GM18861 (cell line): ENCODE results near the gene DDX1.

Experiments used
- ATAC-seq: cut with Tn5 transposase; IDR thresholded peaks from one replicate; pipeline ENCODE4 v1.9.1; 2021; ENCODE audit not compliant: unreplicated experiment

The DDX1 gene

DNA sequence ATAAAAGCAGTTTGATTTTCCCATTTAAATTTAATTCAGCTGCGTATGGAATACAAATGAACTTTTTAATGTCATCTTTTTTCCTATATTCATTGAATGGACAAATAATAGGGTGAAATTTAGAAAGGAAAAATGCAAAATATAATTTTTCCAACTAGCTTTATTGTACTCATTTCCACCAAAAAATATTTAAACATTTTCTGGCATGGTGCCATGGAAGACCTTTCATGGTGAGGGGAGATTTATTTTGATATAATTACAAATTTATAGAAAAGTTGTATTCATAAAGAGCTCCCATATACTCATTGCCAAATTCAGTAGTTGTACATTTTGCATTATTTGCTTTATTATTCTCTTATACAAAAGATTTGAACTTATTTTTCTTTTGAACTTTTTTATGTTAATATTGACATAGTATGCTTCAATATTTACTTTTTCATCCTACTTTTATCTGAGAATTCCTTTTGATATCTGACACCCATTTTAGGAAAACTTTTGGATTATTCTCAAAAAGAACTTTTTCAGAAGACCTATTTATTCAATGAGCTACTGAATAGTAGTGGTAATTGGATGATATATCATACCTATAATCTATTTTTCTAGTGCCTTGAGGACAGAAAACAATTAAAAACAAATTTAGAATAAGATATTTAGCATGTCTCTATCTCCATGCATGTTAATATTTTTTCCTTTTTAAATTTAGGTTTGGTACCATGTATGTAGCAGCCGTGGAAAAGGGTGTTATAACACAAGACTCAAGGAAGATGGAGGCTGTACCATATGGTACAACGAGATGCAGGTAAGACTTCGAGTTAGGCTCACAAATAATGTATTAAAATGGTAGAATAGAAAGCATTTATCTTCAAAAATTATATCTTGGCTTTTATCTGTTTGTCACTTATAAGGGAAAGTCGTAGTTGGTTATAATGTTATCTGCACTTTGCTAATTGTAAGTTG is 37.5 kb downstream of the DDX1 start:
- ATAC-seq: no peak

DNA sequence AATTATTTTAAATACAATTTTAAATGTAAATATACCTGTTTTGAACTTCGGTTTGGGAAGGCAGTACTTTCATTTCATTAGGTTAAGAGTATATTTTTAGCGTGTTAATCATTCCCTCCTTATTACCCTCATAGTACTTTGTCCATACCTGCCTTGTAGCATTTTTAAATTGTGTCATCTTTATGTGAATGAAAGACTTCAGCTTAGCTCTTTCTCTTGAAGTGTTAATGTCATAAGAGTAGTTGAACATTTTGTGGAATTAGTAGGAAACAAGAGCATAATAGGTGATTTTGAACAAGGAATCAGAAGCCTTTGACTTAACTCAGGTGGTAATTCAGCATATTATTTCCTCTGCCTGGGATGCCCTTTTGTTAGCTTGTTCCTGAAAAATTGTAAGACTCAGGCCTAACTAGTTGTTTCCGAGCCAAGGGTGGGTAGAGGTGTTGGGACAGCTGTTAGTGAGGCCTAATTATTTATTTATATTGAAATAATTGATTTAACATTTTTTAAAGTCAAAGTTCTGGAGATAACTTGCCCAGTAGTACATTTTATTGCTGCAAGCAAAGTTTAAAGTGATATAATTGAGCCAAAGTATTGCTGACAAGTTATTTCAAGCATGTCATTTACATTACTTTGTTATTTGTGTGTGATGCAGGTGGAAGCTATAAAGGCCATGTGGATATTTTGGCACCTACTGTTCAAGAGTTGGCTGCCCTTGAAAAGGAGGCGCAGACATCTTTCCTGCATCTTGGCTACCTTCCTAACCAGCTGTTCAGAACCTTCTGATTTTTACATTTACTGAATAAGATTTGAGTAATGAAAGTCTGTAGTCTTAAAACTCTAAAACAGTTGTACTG is 38.7 kb downstream of the DDX1 start:
- no peak for ATAC-seq

DNA sequence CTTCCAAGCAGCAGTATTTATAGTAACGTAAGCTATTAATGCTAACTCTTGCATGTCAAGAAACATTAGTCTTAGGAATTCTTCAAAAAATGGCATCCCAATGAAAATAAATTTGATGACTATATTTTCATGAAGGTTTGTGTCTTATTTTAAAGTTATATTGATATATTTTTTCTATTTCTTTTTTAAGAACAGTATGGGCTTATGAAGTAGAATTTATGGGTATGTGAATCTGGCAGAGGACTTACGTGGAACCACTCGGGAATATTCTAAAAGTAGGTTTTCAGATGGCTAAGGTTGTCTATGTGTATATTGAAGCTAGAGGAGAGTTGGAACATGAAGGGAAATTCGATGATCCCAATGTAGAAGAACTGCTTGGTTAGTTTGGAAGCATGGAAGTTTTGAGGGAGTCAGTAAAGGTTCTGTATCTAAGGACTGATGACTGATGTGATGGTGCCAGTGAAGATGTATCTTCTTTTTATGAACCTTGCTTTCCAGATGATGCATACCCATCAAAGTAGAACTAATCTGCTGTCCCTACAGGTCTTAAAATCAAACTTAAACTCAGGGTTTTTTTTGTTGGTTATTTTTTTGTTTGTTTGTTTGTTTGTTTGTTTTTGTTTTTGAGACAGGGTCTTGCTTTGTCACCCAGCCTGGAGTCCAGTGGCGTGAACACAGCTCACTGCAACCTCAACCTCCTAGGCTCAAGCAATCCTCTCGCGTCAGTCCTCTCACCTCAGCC is 39.5 kb downstream of the DDX1 start:
- ATAC-seq: no peak

DNA sequence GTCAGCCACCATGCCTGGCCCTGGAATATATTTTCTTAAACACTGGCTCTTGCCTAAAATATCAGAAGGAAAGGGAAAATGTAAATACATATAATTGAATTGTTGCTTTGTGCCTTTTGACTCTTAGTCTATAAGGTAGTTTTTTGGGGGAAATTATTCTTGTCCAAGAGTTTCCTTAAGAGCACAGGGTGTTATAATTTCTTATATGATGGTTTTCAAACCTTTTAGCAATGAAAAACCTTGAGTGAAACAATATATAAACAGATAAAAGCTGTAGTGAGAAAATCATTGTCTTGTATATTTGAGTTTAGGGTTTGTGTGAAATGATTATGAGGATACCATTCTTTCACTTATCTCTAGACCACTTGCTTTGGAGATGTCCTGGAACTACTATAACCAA is 40.2 kb downstream of the DDX1 start:
- no peak for ATAC-seq

- no peak for ATAC-seq
Measured at GRCh38 chr2:15633043-15633970, 41.6 kb downstream of the DDX1 start.

- no peak for ATAC-seq
Measured at GRCh38 chr2:15633971-15634346, 42.3 kb downstream of the DDX1 start.

GRCh38 chr2:15634846-15635490 is 43.3 kb downstream of the DDX1 start:
- no peak for ATAC-seq

- ATAC-seq: peak; percentile 75
Measured at GRCh38 chr2:15636972-15637785, 45.5 kb downstream of the DDX1 start.

DNA sequence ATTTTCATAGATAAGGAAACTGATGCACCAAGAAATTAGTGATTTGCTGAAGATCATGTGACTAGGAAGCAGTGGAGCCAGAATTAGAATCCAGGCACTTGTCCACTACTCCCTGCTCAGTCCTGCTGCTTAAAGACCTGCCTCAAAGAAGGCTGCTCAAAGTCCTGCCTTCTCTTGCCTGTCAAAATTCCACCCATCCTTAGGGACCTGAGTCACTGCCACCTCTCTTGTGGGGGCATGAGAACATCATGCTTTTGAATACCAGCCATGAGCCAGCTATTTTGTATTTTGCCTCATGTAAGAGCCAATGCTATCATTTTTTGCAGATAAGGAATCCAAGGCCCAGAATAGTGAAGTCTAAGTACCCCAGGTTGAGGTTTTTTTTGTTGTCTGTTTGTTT is 47.1 kb downstream of the DDX1 start:
- ATAC-seq: no peak

DNA sequence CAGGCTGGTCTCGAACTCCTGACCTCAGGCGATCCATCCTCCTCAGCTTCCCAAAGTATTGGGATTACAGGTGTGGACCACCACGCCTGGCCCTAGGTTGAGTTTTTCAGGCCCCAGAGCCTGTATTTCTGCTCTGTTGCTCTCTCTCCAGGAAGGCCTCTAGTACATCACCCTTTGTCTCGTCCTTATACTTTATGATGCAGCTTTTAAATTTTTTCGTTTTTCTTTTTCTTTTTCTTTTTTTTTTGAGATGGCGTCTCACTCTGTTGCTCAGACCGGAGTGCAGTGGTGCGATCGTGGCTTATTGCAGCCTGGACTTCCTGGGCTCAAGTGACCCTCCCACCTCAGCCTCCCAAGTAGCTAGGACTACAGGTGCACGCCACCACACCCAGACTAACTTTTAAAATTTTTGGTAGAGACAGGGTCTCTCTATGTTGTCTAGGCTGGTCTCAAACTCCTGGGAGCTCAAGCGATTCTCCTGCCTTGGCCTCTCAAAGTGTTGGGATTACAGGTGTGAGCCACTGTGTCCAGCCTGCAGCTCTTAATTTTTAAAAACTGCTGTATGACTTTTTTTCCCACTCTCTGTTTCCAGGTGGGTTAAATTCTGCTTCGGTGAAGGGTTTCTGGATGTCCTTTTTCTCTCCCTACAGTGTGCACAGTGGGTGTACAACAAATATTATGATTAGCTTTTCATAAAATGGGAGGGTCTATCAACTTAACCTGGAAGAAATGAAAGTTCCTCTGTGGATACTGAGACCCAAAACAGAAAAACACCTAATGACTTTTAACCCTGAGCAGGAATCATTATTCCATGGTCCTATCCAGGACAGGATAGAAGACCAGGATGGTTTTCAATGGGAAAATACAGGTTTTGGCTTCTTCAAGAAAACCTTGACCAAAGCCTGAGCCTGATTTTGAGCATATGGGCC is 47.9 kb downstream of the DDX1 start:
- no peak for ATAC-seq

DNA sequence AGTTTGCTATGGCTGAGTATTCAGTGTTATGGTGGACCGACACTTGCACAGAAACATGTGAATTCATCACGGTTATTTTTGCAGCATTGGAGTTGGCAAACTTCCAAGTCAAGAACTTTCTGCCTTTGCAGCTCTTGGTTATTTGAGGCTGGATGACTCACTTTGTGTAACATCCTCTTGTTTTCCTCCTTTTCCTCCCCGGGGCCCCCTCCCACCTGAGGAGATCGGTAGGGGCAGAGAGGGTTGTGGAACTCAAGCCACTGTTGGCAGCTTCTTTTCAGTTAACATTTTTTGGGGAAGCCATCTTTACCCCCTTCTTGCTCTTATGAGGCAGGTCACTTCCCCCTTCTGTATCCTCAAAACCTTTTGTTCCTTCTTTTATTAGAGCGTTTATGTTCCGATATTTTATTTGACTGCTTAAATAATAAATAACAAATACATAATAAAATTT is 48.6 kb downstream of the DDX1 start:
- no peak for ATAC-seq

DNA sequence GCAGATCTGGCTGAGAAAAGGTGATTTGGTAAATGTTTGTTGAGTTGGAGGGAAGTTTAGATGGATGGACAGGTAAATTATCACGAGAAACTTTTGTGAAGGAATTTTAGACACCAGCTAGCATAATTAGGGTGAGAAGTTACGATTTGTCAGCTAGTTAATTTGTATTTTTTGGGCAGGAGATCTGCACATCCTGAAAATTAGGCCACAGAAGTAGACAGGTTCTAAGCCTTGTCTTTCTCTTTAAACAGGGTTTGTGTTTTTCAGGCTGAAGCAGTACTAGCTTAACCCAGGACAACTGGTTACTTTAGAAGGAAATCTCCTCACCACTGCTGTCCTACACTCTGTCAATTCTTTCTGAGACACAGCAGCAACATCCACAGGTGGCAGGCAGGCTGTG is 49.1 kb downstream of the DDX1 start:
- ATAC-seq: no peak

DNA sequence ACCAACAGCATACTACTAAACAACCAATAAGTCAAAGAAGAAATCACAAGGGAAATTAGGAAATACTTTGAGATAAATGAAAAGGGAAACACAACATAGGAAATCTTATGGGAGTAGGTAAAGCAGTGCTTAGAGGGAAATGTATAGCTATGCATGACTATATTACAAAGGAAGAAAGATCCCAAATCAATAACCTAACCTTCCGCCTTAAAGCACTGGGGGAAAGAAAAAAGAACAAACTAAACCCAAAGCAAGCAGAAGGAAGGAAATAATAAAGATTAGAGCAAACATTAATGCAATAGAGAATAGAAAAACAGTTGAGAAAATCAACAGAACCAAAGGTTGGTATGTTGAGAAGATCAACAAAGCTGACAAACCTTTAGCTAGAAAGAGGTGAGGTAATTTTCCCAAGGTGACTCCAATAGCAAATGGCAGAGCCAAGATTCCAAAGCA is 49.9 kb downstream of the DDX1 start:
- ATAC-seq: no peak

GRCh38 chr2:15642011-15642814 is 50.5 kb downstream of the DDX1 start:
- ATAC-seq: no peak

GRCh38 chr2:15642815-15643500 is 51.3 kb downstream of the DDX1 start:
- no peak for ATAC-seq
